NCI-H1048 (cell line): ENCODE results near the gene RAD51B.

ENCODE experiments used
- DNase-seq: peaks from one replicate; lab custom pipeline; 2025; lab: John Stamatoyannopoulos, UW

The RAD51B gene

DNA sequence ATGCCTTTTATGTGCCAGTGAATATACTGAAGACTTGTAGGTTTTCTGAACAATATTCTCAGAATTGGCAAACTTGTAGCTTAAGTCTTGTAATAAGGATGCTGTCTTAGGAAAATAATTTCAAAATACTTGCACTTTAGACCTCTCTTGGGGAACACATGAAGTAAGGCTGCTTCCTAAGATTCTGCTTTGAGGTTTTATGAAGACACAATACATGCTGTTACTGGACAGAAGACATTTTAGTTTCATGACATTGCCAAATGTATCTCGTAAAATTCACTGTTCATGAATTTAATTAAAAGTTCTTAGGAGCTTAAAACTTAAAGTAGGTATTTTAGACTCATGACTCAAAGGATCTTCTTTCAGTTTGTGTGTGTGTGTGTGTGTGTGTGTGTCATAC lies 80.7 kb downstream of the RAD51B start:
- no peak for DNase-seq

DNA sequence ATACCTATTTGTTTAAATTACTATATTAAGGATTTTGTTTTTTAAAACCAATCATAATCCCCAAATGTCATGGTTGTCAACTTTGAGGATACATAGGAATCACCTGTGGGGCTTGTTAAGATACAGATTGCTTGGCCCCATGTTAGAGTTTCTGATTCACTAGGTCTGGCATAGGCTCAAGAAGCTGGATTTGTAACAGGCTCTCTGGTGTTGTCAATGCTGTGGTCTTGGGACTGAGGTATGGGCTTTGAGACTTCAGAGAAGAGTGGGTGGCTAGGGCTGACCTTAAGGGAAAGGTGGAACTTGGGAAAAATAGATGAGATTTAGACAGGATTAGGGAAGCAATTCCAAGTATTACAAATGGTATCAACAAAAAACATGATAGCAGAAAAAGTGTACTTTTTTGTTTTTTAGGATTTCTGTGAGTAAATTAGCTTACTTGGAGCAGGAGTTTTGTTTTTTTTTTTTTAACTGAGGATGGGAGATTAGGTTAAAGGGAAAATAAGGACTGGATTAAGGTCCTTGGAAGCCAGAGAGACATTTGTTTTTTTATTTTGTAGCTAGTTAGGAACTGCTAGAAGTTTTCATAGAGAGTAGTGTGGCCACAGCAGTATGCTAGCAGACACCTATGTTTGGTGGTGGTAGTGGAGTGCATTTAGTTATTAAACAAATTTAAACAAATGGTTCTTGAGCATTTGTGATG lies 88.6 kb downstream of the RAD51B start:
- no peak for DNase-seq

- no peak for DNase-seq
Measured at GRCh38 chr14:67911562-67911961, 92.0 kb downstream of the RAD51B start.

GRCh38 chr14:67916430-67916829 lies 96.9 kb downstream of the RAD51B start:
- no peak for DNase-seq

- no peak for DNase-seq
Measured at GRCh38 chr14:67917006-67917405, 97.4 kb downstream of the RAD51B start.

DNA sequence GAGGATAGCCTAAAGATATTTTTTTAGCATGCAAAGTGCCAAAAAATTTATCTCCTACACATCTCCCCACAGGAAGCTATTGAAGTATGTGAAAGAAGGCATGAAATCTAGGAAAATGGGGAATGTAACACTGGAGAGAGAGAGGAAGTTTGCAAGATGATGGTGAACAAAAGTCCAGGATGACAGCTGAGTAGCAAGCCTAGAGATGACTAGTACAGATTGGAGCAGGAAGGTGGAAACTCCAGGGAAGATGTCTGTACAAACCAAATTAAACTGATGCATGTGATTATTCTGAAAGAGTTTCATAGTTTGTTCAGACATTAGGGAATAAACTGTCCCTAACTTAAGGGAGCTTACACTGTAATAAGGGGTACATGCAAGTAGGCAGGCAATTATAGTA lies 99.3 kb downstream of the RAD51B start:
- no peak for DNase-seq

DNA sequence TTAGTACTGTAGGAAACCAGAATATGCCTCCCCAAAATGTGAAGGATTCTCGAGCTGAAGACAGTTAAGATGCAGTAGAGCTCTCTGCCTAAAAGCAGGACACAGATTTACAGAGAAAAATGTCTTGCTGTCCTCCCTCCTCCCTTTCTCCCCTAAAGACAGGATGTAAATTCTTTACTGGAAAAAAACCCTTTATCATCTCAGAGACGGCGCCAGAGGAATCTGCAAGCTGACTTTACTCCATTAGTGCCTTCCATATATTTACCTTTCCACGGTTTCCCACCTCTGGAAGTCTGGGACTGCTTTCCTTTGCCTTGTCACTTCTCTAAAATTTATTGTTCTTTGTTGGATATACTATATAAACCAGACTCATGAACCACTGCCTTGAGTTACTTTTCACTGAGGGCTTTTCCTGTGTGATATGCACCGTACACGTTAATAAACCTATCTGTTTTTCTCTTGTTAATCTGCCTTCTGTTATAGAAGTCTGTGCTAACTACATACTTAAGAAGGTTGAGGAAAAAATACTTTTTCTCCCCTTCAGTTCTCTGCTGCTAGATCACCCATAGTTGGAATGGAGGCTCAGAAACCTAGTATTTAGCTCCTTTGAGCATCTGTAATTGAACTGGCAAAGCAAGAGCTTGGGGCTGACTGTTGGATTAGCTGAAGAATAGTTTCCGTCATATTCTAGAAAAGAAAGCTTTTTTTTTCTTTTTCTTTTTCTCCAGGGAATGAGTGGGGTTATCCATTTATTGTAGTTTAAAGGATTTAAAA lies 99.9 kb downstream of the RAD51B start:
- DNase-seq = no peak

DNA sequence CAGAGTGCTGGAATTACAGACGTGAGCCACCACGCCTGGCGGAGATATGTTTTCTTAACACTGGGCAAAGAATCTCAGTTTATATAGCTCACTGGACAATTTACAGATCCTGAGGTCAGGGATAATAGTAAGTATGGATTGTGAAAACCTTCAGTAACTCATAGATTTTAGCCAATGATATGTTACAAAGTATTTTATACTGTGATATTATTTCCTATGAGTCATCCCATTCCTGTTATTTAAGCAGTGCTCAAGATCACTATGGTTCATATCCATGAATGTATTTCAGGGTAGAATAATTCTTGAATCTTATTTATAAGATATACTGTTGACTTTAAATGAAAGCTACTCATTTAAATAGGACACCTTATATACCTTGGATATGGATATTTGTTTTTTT lies 107.2 kb downstream of the RAD51B start:
- DNase-seq = no peak

DNA sequence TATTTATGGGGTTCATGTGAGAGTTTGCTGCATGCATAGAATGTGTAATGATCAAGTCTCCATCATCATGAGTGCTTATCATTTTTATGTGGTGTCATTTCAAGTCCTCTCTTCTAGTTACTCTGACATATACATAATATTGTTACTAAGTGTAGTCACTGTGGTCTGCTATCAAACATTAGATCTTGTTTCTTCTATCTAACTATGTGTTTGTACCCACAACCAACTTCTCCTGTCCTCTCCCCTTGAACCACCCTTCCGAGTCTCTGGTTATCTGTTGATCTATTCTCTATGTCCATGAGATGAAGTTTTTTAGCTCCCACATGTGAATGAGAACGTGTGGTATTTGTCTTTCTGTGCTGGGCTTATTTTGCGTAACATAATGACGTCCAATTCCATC lies 107.7 kb downstream of the RAD51B start:
- DNase-seq = no peak

DNA sequence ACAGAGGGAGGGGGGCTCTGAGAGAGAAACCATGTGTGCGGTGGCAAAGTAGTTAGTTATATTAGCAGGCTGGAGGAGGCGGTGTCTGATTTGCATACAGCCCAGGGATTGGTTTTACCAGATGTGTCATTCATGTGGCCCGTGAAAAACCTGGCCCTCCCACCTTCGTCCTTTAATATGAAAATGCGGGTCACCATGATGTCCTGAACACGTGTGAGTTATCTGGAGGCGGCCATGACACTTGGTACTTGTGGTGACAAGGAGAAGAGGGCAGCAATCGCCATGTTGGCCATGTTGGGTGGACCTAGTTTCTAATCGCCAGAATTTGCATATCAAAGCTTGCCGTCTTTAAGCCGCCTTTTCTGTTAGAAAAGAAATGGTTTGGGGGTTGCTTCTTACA lies 108.8 kb downstream of the RAD51B start:
- no peak for DNase-seq

GRCh38 chr14:67932708-67933246 lies 113.2 kb downstream of the RAD51B start:
- no peak for DNase-seq

DNA sequence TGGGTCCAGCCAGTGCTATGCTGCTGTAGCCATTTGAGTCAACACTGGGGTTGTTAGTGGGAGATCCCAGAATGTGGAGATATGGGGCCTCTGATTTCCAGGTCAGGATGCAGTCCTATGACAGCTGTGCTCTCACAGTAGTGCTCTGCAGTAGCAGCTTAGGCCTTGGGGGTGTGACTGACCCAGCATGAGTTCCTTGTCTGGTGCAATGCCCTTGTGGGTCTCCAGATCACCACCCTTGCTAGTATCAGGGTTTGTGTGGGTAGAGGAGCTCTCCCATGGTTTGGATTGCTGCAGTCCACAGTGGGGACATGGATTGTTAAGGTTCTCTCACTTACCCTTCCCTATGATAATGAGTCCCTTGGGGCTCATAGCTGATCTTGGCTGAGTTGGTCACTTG lies 113.7 kb downstream of the RAD51B start:
- DNase-seq = no peak

DNA sequence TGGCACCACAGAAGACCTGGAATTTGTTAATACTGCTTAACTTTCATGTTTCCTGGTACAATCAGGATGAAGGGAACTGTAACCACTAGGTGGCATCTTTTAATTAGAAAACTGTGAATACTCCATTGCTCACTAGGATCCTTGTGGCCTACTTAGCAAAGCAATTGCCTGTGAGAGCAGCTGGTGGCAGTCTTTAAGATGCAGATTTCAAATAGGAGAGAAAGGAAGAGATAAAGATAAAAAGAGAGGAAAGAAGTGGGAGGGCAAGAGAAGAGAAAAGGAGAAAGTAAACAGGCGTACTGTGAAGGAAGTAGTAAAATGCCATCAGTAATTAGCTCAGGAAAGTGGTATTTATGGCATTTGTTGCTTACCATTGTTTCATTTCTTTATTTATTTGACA lies 114.5 kb downstream of the RAD51B start:
- no peak for DNase-seq

- DNase-seq = no peak
Measured at GRCh38 chr14:67934862-67935261, 115.3 kb downstream of the RAD51B start.

GRCh38 chr14:67935371-67935770 lies 115.8 kb downstream of the RAD51B start:
- DNase-seq = no peak

GRCh38 chr14:67938071-67938470 lies 118.5 kb downstream of the RAD51B start:
- DNase-seq = no peak

DNA sequence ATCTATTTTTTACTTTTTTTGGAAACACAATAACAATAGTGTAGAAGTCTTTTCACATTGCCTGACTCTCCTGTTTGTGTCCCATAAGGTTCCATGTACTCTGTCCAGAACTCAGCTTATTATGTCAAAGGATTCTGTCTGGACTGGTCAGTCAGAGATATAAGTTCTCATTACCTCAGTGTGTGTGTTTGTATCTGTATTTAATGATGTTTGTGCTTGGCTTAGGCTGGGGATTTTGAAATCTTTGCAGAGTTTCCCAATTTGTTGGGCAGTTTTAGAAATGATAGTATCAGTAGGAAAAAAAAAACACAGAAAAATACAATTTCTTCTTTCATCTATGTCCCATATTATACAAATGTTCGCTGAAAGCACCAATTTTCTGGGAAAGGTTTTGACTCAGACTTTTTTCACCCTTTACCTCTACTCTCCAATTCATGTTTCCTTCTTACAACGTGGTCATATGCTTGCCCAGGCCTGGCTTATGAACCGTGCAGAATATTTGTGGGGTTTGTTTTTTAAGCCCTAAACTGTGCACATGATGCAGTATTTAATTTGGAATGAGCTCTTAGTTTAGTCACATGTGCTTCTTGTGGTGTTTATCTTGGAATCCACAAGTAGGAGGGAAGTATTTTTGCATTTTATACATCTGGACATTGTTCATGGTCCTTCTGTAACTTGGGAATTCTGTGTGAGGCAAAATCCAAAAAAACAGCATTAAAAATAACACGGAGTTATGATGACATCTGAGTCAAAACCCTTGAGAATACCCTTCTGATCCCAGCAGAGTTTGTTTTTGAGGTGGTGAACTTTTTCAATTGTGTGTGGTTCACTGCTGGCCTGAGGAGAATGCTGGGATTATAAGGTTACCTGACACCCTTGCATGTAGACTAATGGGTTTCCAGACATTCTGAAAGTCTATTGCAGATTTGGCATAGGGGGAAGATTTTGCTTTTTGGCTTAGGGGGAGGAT lies 121.2 kb downstream of the RAD51B start:
- DNase-seq = no peak

- DNase-seq = no peak
Measured at GRCh38 chr14:67941456-67942018, 122.0 kb downstream of the RAD51B start.

DNA sequence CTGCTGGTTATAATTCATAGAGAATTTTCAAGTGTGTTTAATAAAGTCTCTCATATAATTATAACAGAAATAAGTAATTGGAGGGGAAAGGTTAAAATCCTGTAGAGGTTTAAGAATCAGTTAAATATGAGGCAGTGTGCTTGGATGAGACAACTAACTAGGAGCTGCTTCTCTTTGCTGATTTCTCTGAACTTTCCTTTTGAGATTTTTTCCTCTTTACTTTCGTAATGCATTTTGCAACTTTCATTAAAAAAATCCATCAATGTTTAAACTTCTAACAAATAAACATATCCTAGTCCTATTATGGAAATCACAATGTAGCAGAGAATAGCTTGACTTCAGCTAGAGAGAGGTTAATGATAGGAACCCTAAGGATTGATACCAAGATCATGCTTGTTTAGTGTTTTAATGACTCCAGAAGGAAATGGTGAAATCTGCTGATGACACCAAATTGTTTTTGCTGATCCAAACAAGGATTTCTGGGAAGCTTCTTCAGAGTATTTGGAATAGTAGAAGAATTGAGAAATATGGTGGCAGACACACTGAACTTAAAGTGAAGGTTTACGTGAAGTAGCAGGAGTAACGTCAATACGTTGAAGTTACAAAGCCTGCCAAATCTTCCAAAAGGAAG lies 122.6 kb downstream of the RAD51B start:
- DNase-seq = no peak

GRCh38 chr14:67943947-67944346 lies 124.4 kb downstream of the RAD51B start:
- peak; percentile 56 for DNase-seq

- no peak for DNase-seq
Measured at GRCh38 chr14:67944605-67945004, 125.0 kb downstream of the RAD51B start.
